ENCODE measurements around the gene MVB12B.

Gene MVB12B

GRCh38 chr9:126392662-126393371 is 66.2 kb downstream of the MVB12B start:
- no peak for DNase-seq (ENCODE audit: low read depth)
- no peak overlapping the region for H3K4me3 ChIP-seq (ENCODE audit: low read depth, low read length)
- in situ Hi-C loops (cut with HindIII; ENCODE audit: low sequenced_read_pairs): loop anchor here (5.0 kb wide), 1 partner anchor 76 kb away; no protein-coding TSS in a partner anchor
- TF ChIP-seq CTCF (IDR thresholded peaks at IDR 0.05; ENCODE audit: low read depth, low read length, missing control alignments): no peak

DNA sequence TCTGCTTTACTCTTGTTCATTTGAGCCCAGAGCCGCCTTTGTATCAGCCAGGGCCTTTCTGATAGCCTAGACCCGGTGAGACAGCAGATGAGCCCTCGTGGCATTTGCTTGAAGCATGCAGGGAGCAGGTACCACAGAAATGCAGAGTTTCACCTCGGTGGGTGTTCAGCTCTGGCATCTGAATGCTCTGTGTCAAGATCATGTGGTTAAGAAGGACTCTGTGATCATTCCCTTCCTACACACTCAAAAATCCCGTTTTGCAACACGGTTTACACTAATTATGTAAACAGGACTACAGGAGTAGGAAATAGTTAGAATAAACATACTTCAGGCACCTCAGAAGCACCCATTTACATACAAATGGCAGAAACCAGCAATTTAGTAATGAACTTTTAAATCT is 67.2 kb downstream of the MVB12B start:
- no peak overlapping the region for H3K4me3 ChIP-seq (ENCODE audit: low read depth, low read length)
- no peak for DNase-seq (ENCODE audit: low read depth)
- in situ Hi-C loops (cut with HindIII; ENCODE audit: low sequenced_read_pairs): loop anchor here (5.0 kb wide), 1 partner anchor 77 kb away; no protein-coding TSS in a partner anchor
- TF ChIP-seq CTCF (IDR thresholded peaks at IDR 0.05; ENCODE audit: low read depth, low read length, missing control alignments): no peak

DNA sequence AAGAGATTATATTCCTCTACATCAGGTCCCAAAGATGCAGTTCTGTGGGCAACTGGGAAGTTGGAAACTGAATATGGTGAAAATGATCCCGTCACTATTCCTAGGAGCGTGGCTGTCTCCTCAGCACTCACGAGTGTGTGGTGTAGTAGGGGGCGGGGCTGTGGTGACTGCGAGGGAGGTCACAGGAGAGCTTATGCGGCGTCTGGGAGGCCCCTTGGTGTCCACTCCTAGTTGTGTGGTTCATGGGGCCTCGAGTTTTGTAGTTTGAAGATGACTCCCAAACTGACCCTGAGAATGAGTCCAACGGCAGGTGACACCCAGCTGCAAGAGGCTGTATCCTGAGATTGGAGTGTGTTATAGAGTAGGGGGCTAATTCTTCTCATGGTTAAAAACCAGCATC is 68.2 kb downstream of the MVB12B start:
- DNase-seq (ENCODE audit: low read depth): no peak
- H3K4me3 ChIP-seq (ENCODE audit: low read depth, low read length): no peak overlapping the region
- in situ Hi-C loops (cut with HindIII; ENCODE audit: low sequenced_read_pairs): loop anchor here (5.0 kb wide), 1 partner anchor 78 kb away; no protein-coding TSS in a partner anchor
- TF ChIP-seq CTCF (IDR thresholded peaks at IDR 0.05; ENCODE audit: low read depth, low read length, missing control alignments): no peak

DNA sequence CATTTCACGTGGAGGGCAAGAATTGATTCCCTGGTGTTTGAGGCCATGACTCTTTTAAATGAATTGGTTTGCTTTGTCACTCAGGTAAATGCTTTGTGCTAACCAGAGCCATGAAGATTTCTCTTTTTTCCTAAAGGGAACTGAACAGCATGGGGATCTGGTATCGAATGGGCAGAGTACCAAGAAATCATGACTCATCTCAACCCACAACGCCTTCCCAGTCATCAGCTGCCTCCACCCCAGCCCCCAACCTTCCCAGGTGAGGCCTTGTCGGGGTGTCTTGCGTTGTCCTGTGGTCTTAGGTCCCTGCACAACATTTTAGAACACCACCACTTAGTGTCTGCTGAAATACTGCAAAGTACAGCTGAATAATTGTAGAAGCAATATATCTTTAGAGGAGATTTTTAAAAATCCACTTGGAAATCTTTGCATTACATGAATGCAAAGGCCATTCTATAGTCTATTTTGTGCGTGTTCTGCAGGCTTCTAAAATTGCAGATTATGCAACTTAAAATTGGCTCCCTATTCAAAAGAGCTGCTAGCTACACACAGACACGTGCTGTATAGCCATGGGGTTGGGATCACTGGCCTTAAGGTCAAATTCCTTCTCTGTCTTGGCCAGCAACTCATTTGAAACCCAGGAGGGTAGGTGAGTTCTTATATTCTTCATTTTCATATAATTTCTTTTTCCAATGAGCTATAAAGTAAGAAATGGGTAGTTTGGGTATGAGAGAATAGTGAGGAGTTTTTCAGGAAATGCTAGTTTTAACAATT is 69.0 kb downstream of the MVB12B start:
- DNase-seq (ENCODE audit: low read depth): peak; percentile 65
- TF ChIP-seq CTCF (IDR thresholded peaks at IDR 0.05; ENCODE audit: low read depth, low read length, missing control alignments): no peak
- H3K4me3 ChIP-seq (ENCODE audit: low read depth, low read length): no peak overlapping the region
- in situ Hi-C loops (cut with HindIII; ENCODE audit: low sequenced_read_pairs): no loop called here

DNA sequence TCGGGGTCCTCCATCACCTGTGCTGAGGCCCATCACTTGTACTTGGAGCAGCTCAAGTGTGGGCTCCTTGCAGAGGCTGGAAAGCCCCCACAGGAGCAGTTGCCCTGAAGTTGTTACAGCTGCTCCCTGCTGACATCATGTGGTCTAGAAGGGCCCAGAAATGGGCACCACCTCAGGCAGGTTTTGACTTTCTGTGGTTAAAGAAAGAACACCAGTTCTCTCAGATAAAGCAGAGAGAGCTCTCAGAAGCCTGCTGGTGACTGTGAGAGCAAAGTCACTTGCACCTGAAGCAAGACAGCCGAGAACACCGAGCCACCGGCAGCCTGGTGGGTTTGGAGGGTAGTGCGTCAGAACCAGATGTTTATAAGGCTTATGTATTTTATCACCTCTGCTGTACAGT is 70.4 kb downstream of the MVB12B start:
- in situ Hi-C loops (cut with HindIII; ENCODE audit: low sequenced_read_pairs): no loop called here
- TF ChIP-seq CTCF (IDR thresholded peaks at IDR 0.05; ENCODE audit: low read depth, low read length, missing control alignments): no peak
- no peak for DNase-seq (ENCODE audit: low read depth)

GRCh38 chr9:126398403-126399058 is 71.9 kb downstream of the MVB12B start:
- DNase-seq (ENCODE audit: low read depth): no peak
- TF ChIP-seq CTCF (IDR thresholded peaks at IDR 0.05; ENCODE audit: low read depth, low read length, missing control alignments): peak; percentile 99
- in situ Hi-C loops (cut with HindIII; ENCODE audit: low sequenced_read_pairs): no loop called here
- no peak overlapping the region for H3K4me3 ChIP-seq (ENCODE audit: low read depth, low read length)

More for the DNA sequence above, 70.4 kb downstream of the MVB12B start:
- no peak overlapping the region for H3K4me3 ChIP-seq (ENCODE audit: low read depth, low read length)

All from astrocyte of the cerebellum (primary cell).